NCI-H2227 treated with DMSO at 0.1 percent for 48 hours (cell line): ENCODE measurements around the gene ZNF33B.
"Not testable (repeated sequence)": the region's sequence is repeated elsewhere in the genome, so short reads cannot be mapped to it uniquely, and the experiment has no call there.

Source experiments
- DNase-seq: peaks from one replicate; lab custom pipeline; 2025; lab: John Stamatoyannopoulos, UW

The ZNF33B gene

DNA sequence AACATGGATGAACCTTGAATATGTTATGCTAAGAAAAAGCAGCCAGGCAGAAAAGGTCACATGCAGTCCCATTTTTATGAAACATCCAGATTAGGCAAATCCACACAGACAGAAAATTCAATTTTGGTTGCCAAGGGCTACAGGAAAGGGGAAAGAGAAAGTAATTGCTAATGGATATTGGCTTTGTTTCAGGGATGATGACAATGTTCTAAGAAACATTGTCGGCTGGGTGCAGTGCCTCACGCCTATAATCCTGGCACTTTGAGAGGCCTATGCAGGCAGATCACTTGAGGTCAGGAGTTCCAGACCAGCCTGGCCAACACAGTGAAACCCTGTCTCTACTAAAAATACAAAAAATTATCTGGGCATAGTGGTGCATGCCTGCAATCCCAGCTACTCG, 23.0 kb downstream of the ZNF33B start:
- DNase-seq: no peak

DNA sequence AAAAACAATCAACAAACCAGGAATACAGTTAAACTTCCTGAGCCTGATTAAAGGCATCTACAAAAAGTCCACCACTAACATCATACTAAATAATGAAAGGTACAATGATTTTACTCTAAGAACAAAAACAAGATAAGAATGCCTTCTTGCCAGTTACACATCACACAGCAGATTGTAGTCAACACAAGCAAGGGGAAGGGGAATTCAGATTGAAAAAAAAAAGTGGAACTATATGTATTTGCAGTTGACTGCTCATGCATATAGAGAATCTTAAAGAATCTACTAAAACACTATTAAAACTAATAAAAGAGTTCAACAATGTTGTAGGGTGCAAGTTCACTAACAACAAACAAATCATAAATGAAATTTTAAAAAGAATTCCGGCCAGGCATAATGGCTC, 28.5 kb downstream of the ZNF33B start:
- no peak for DNase-seq

DNA sequence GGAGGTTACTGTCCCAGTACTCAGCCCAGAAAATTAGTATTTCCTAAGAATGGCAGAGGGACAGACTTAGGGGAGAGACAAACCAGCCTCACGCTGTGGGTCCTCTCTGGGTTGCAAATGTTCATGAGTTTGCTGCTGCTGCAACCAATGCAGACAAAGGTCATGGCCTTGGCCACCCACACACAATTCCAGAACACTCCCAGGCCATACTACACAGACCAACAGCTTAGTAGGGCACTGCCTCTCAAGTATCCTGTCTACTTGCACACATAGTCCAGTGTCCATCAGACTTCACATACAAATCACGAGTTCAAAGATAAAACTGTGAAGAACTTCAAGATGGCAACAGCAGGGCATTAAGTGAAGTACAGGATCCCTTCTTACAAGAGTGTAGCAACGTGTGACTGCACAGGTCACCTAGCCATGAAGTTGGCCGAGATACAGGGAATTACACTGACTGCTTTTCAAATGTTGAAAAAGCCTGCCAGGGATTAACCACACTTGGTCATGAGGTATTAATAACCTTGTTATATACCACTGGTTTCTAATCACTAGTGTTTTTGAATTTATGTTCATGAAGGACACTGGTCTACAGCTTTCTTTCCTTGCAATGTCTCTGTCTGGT, 40.0 kb downstream of the ZNF33B start:
- no peak for DNase-seq

DNA sequence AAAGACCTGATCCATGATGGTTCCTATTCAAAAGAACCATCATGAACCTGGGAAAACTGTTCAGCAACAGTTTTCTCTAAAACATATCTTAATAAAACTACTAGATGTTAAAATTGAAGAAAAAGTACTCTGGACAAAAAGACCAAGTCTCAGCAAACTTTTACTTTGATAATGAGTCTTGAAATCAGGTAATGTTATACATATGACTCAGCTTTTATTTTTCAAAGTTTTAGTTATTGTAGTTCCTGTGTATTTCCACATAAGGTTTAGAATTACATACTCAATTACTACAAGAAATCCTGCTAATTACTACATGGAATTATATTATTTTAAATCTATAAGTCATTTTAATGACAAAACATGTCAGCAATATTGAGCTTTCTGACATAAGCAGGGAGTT, 42.2 kb downstream of the ZNF33B start:
- DNase-seq: no peak

DNA sequence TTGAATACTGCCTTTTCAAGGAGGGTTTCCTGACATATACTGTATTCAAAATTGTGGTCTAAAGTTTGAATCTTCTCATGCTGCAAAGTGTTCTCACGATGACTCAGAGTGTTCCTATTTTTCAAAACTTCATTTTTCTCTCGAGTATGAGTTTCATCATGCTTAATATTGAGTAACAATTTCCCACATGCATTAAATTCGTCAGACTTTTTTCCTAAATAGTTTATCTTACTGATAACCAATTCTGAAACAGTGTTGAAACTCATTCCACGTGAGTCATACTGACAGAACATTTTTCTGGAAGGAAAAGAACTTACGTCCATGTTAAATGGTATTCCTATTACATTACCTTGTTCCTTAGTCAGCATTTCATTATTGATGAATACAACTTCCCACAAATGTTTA, 44.1 kb downstream of the ZNF33B start:
- no peak for DNase-seq

DNA sequence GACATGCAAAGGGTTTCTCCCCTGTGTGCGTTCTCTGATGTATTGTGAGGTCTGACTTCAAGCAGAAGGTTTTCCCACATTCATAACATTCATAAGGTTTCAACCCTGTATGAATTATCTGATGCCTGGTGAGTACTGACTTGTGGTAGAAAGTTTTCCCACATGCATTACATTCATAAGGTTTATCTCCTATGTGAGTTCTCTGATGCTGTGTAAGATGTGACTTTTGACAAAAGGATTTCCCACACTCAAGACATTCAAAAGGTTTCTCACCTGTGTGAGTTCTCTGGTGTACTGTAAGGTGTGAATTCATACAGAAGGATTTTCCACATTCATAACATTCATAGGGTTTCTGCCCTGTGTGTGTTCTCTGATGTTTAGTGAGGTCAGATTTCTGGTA, 45.1 kb downstream of the ZNF33B start:
- DNase-seq: no peak

DNA sequence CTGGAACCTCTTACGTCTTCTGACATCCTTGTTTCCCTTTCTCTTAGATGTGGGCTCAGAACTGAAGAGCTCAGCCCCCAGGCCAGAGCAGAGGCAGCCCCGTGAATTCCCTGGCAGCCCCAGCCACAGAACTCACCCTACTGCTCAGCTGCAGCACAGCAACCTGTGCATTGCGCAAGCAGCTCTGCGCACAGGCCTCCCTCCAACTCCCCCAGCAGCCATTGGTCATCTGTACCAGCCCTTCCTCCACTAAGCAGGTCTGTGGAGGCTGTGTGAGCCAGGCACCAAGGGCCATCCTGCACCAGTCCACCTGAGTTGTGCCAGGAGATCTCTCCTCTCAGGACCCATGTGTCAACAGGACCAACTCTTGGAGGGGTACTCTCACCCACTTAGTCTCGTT, 54.5 kb downstream of the ZNF33B start:
- no peak for DNase-seq

DNA sequence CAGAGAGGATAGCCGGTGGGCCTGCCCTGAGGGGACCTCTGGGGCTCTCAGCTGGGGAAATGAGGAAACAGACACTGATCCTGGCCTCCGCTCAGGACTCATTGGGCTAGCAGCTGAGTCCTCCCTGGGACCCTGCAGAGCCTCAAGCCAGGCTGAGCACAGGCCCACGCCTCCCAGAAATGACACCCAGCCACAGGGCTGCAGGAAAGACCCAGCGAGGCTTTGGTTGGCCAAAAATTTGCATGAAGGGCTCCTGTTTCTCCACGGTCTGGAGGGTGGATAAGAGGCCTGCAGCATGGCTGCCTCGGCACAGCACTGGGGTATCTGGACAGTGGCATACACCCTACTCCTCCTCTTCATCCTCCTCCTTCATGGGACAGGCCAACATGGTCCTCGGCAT, 60.4 kb downstream of the ZNF33B start:
- no peak for DNase-seq

DNA sequence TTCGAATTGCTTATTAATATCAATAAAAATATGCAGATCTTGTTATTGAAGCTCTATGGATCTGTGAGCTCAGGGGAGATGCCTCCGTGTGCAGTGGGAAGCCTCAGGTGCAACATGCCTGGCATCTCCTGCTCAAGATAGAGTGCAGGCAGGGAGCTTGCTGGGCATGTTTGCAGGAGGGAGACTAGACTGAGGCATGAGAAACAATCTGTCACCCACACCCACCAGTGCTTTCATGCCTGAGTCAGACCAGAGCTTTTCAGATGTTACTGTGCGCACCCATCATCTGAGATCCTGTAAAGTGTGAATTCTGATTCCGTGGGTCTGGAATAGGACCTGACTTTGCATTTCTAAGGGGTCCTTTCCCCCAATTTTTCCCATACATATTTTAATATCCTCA, 62.0 kb downstream of the ZNF33B start:
- DNase-seq: no peak

DNA sequence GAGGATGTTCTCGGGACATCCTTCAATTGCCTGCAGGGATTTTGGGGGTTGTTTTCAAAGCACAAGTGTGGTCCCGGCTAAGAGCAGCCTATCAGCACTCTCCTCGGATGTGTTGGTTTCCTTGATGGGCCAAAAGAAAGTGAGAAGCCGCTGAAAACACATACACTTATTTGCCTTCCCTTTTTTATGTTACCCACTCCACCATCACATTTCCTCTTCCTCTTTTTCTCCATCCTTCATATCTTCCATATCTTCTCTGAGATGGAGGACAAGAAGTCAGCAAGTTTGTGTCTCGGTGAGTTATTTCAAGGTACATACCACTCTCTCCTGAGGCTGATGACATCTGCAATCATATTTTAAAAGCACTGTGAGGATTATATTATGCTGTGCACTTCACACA, 64.0 kb downstream of the ZNF33B start:
- no peak for DNase-seq

DNA sequence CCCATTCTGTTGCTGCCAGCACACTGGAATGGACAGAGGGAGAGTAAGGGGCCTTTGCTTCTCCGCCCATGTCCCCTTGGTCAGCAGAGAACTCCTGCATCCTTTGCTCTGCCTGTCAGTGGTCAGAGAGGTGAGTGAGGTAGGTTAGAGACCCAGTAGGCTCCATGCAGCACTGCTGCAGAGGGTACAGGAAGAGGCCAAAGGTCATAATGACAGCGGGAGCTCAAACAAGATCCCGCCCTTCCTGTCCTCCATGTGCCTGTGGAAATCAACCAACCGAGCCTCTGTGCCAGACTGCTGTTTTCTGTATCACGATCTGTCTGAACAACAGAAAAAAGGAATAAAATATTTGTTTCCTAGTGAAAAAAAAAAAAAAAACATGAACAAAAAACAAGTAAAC, 81.4 kb downstream of the ZNF33B start:
- no peak for DNase-seq

DNA sequence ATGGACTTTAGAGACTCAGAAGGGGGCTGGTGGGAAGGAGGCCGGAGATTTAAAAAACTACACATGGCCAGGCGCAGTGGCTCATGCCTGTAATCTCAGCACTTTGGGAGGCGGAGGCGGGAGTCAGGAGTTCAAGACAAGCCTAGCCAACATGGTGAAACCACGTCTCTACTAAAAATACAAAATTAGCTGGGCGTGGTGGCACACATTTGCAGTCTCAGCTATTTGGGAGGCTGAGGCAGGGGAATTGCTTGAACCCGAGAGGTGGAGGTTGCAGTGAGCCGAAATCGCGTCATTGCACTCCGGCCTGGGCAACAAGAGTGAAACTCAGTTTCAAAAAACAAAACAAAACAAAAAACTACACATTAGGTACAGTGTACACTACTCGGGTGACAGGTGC, 84.8 kb downstream of the ZNF33B start:
- DNase-seq: not testable (repeated sequence)

DNA sequence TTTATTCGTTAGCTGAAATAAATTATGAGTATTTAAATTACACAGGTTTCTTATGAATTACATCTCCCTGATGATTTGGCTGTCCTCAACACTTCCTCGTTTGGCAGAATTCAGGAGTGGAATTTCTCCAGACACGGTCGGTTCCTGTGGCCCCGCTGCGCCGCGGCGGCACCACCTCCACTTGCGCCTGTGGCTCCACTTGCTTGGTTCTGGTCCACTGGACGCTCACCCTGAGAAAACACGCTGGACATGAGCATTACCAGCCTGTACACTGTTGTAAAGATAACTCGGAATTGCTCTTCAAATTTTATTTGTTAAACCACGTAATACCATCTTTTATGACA, 85.3 kb downstream of the ZNF33B start:
- no peak for DNase-seq

DNA sequence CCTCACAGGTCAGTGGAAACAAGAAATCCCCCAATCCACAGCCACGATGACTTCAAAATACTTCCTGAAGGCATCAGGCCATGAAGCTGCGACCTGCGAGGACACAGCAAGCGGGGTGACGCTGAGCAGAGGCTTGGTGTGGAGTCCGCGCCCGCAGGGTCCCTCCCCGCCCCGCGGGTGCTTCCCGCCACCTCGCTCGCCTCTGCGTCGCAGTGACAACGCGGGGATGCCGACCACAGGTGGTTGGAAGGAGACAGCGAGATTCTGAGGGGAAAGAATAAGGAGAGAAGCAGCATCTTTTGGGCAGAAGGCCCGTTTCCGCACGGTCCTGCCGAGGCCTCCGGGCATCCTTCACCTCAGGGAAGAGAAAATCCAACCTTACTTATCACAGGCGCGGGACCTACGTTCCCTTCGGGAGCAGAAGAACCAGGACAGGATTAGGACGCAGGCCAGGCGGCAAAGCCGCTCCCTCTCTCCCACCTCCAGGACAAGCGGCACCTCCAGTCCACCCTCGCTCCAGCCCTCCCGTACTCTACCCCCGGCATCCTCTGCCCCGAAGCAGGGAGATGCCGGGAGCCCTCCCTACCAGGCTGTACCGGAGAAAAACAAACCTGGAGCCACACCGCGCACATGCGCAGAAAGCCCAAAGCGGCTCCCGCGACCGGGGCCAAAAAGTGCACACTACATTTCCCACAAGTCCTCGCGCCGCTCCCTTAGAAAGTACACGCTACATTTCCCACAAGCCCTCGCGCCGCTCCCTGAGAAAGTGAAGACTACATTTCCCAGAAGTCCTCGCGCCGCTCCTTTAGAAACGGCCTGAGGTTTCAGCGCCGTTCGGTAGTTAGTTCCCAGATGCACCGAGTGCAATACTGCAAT, 85.9 kb downstream of the ZNF33B start:
- DNase-seq: peak; percentile 91

DNA sequence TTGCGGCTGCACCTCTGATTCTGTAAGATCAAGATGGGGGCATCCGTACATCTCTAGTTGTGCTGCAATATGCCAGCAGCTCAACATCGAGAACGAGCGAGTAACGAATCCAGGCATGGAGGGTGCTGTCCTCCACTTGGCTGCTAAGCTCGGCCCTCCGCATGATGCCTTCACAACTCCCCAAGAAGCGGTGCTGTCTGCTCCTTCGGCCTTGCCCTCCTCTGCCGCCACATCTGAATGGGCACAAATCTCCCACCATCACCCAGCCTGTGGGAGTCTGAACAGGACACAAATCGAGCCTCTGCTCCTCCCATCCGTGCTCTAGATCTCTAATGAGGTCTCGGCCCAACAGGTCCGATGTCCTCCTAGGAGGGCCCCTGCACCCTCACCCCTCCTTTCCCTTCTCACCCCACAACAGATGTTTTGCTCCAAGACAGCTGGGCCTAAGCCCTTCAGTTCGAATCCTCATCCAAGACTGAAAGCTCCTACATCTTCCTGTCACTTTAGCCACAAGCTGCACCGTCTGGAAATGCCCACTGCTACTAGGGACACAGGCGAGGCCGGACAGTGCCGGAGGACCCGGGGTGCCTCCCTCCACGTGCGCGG, 86.7 kb downstream of the ZNF33B start:
- DNase-seq: no peak

DNA sequence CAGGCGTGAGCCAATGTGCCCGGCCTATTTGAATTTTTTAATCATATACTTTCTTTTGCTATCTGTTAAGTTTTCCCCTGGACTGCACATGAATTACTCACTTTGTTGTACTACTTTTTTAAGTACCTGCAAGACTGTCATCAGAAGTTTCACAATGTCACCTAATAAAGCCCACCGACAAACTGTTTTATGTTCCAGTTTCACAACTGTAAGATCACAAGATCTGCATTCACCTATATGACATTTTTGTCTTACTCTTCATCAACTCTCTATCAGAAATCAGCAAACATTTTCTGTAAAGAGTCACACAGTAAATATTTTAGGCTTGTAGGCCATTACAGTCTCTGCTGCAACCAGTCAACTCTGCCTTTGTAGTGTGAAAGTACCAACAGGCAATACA, 88.5 kb downstream of the ZNF33B start:
- no peak for DNase-seq

DNA sequence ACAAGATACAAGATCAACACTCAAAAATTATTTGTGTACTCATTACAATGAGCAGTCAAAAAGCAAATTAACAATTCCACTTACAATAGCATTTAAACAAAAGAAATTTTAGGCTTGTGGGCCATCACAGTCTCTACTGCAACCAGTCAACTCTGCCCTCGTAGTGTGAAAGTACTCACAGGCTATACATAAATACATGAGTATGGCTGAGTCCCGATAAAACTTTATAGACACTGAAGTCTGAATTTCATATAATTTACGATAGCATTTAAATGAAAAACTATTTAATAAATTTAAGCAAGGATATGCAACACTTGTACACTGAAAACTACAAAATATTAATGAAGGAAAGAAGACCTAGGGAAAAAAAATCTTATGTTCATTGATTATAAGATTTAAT, 90.1 kb downstream of the ZNF33B start:
- no peak for DNase-seq

DNA sequence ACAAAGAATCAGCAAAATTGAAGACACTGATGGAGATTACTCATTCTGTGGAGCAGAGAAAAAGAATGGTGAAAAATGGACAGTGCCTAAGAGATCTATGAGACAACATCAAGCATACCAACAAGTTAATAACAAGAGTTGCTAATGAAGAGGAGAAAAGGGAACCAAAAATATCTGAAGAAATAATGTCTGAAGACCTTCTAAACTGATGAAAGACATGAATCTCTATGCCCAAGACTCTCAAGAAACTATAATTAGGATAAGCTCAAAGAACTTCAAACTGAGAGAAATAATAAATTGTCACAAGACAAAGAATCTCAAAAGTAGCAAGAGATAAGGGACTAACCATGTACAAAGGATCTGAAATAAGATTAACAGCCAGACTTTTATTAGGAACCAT, 93.4 kb downstream of the ZNF33B start:
- DNase-seq: no peak

DNA sequence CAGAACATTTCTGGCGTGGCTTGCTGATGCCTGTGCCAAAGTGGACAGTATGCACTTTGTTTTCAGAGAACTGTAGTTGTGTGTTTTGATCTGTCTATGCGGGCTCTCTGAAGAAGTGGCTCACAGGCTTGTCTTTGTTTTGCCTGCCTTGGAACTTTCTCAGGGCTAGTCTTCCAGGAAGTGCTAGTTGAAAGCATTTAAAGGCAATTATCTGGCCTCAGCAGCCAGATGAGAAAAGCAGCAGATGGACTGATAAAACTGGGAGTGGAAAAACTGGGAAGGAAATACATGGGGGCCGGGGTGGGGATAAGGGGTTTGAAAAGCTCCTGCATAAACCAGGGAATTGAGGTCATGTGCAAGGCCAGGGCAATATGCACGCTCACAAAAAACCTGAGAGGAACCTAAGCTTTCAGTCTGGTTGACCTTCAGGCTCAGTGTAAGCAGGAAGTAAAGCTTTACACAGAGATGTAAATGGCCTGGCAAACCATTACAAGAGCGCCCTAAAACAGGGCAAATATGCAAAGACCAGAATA, 94.5 kb downstream of the ZNF33B start:
- DNase-seq: no peak
